Spinal cord (tissue), 10 donors: ENCODE data around the gene TMEM54. TPM values are rescaled to one million over a fixed set of nuclear protein-coding genes. Genes with fewer than 3 reads are reported as not detected.
A peak's percentile ranks its signal among the peaks of the same experiment; 100 is the strongest.

Source experiments
- DNase-seq, 6 donors: peaks; one replicate each; pipeline versions ENCODE4 v3.0.0 to v3.0.0-alpha.2; 2013 to 2015; ENCODE audit warnings: low spot score in 6 of 6, low read depth in 4 of 6
- H3K27ac ChIP-seq: one replicate; pipeline ENCODE4 v1.5.1; 2013; ENCODE audit warnings: low read depth, low read length, control low read depth
- H3K27me3 ChIP-seq: one replicate; pipeline ENCODE4 v1.6.1; 2013; ENCODE audit warnings: low read length; ENCODE audit not compliant: control insufficient read depth, insufficient read depth
- H3K36me3 ChIP-seq: one replicate; pipeline ENCODE4 v1.6.1; 2013; ENCODE audit warnings: low read length; ENCODE audit not compliant: control insufficient read depth, insufficient read depth
- H3K4me1 ChIP-seq: one replicate; pipeline ENCODE4 v1.6.1; 2013; ENCODE audit warnings: low read length; ENCODE audit not compliant: control insufficient read depth, insufficient read depth
- H3K4me3 ChIP-seq: one replicate; pipeline ENCODE4 v1.5.1; 2013; ENCODE audit warnings: low read depth, low read length, control low read depth
- H3K9me3 ChIP-seq: one replicate; pipeline ENCODE4 v1.6.1; 2013; ENCODE audit warnings: low read length; ENCODE audit not compliant: control insufficient read depth, insufficient read depth
- WGBS: methylation state at CpG from one replicate; pipeline ENCODE4 v1.1.5; 2013; ENCODE audit warnings: missing lambda C conversion rate; ENCODE audit not compliant: insufficient coverage; 5-methylcytosine and 5-hydroxymethylcytosine counted together
- polyA plus RNA-seq, 2 donors: library from polyadenylated mRNA; unstranded; fragments of 120-200 nt; gene quantifications; one replicate each; pipeline ENCODE4 v1.2.1, GENCODE V29; 2013; ENCODE audit not compliant: insufficient read length in 2 of 2
- total RNA-seq, 2 donors: library from RNA; depleted of rRNA in 1 of 2; stranded (reverse); fragments of 120-200 nt in 1 of 2; fragments of >200 nt in 1 of 2; gene quantifications; one replicate each; pipeline versions ENCODE4 v1.2.3 to v1.2.4, GENCODE V29; 2013 to 2014
- donor health status: healthy.

Gene TMEM54
- total and polyA plus RNA-seq, 4 donors, result 7.1 to 34.0 (median 21.7) TPM

DNA sequence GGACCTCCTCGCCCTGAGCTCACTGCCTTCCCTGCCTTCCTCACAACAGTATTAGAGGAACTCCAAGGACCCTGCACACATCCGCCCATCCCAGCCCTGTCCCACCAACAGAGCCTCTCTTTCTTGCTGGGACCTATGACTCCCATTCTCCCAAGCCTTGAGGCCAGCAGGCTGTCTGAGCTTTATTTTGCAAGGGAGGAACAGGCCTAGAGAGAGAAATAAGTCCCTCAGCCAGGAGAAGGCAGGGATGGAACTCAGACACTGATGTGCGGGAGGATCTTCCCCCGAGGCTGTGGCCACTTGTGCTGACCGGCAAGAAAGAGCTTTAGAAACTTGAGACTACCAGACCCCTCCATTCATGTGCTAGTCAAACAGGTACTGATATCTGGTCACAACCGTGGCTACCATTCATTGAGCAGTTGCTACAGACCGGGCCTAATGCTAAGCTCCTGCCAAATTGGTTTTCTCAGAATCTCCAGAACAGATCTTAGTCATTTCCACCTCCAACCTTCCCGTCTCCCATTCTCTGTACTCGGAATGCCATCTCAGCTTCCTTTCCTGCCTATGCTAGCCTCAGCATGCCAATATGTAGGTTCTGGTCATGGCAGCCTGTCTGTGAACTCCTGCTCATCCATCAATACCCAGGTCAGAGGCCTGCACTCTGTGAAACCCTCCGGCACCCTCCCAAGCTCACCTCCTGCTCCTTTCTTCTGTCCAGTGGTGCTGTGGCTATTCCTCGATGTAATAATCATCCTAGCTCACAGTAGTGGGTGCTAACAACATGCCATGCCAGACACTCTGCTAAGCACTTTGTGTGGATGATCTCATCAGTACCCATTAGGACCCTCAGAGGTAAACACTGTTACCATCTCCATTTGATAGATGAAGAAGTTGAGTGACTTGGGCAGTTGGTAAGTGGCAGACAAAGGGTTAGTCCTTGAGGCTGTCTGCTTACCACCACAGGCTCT is 3.8 kb downstream of the TMEM54 start:
- Histone ChIP-seq H3K27me3 (peaks cover 22% of the 10 kb centered on the region), H3K4me1 (peaks cover 43% of the 10 kb centered on the region), H3K36me3 (peaks cover 24% of the 10 kb centered on the region), H3K4me3 (no peak overlapping the region), H3K9me3 (no peaks in the 10 kb centered on the region), H3K27ac (no peak overlapping the region)
- WGBS, result 73% methylated on average over 9 of the region's 11 CpGs
- no peak for DNase-seq

DNA sequence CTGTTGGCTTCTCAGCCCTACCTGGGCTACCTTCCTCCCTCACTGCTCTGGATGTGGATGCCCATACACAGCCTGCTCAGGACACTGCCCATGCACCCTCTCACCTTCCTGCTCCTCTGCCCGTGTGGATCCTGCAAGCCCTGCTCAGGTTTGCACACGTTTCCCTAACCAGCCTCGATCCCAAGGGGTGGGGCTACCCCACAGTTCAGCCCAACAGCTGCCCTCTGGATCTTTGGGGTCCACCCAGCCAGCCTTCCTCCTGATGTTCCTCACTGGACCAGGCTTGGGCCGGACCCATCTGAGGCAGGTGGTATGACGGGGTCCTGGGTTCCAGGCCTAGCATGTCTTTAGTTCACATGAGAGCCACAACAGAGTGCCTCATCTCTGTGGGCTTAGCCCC is 4.7 kb downstream of the TMEM54 start:
- Histone ChIP-seq H3K36me3 (peaks cover 24% of the 10 kb centered on the region), H3K4me1 (peaks cover 47% of the 10 kb centered on the region), H3K27me3 (peaks cover 25% of the 10 kb centered on the region), H3K4me3 (no peak overlapping the region), H3K9me3 (no peaks in the 10 kb centered on the region), H3K27ac (no peak overlapping the region)
- 72% methylated on average over 5 of the region's 5 CpGs for WGBS
- DNase-seq, result no peak

DNA sequence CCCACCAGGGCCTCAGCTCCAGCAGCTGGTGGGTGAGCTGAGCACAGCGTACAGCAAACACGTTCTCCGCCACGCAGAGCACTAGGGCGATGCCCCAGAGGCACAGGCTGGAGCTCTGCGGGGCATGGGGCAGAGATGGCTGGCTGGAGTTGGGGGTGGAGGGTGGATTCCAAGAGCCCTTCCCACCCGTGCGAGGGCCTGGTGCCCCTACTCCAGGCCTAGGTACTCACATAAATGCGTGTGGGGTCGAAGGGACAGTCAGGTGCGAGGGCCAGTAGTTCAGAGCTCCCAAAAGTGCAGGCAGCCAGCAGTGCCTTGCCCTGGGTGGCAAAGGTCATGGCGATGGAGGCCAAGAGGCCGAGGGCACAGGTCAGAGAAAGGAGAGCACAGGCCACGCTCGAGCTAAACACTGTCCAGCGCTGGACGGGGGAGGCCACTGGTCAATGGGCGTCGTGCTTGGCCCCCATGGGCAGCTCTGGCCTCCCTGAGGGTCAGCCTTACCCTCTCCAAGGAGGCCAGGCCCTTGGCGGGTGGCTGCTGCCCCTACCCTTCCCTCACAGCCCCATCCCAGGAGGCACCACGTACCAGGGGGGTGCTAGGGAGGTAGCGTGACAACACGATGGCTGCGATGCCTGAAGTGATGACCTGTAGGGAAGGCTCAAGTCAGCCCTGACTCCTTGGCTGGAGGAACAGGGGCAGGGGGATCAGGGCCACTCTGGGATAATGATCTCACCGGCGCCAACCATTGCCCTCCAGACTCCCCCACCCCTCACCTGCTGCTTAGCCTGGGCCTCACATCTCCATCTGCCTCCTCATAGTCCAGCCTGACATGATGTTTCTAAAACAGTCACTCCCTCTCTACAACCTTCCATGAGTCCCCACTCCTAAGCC is 5.6 kb downstream of the TMEM54 start:
- H3K4me3 ChIP-seq, result no peak overlapping the region
- no peaks in the 10 kb centered on the region for H3K9me3 ChIP-seq
- DNase-seq, result no peak
- 88% methylated on average over 21 of the region's 26 CpGs for WGBS
- peaks cover 22% of the 10 kb centered on the region for H3K27me3 ChIP-seq
- peaks cover 41% of the 10 kb centered on the region for H3K4me1 ChIP-seq
- peaks cover 30% of the 10 kb centered on the region for H3K36me3 ChIP-seq
- H3K27ac ChIP-seq, result no peak overlapping the region

DNA sequence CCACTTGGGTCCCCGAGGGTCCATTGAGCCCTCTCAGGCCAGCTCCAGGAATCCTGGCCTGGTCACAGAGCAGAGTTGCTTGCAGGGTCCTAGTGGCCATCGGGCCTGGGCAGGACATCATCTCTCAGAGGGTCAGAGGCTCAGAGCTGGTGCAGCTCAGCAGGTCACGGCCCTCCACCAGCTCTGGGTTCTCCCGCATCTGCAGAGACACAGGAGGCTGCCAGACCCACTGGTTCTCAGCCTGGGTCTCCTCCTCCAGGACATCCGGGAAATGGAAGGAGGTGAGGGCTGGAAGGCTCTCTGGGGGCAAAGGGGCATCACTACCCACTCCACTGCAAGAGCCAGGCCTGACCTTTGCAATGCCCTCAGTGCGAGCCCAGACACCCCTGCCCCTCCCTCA is 6.5 kb downstream of the TMEM54 start:
- Histone ChIP-seq H3K4me1 (peaks cover 37% of the 10 kb centered on the region), H3K27me3 (peaks cover 15% of the 10 kb centered on the region), H3K27ac (no peak overlapping the region), H3K4me3 (no peak overlapping the region), H3K36me3 (peaks cover 30% of the 10 kb centered on the region), H3K9me3 (no peaks in the 10 kb centered on the region)
- no peak for DNase-seq
- WGBS, result 65% methylated on average over 5 of the region's 6 CpGs

DNA sequence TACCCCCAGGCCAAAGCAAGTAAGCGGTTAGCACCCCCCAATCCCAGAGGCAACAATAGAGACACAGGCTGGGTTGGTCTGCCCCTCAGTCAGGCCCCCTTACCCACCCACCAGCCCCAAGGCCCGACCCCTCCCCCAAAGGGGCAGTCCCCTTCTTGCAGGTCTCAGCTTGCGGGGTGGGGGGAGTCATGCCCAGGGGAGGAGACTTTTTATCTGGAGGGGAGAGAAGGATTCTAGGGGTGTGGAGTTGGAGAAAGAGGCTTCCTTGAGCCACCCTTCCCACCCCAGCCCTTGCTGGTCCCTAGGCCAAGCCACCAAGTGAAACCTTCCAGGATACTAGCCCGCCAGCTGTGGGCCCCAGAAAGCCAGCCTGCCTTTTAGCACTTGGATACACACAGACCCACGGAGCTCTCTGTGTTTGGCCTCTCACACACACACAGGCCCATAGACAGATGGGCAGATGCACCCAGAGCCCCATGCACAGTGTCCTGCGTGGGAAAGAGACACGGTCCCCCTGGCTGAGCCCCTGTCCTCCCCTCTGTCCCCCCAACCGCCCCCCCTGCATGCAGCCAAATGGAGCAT is 7.1 kb downstream of the TMEM54 start:
- DNase-seq, result peak in 1 of 6 donors; percentile 46
- Histone ChIP-seq H3K27ac (peak overlapping the region; percentile 49), H3K27me3 (peaks cover 15% of the 10 kb centered on the region)

DNA sequence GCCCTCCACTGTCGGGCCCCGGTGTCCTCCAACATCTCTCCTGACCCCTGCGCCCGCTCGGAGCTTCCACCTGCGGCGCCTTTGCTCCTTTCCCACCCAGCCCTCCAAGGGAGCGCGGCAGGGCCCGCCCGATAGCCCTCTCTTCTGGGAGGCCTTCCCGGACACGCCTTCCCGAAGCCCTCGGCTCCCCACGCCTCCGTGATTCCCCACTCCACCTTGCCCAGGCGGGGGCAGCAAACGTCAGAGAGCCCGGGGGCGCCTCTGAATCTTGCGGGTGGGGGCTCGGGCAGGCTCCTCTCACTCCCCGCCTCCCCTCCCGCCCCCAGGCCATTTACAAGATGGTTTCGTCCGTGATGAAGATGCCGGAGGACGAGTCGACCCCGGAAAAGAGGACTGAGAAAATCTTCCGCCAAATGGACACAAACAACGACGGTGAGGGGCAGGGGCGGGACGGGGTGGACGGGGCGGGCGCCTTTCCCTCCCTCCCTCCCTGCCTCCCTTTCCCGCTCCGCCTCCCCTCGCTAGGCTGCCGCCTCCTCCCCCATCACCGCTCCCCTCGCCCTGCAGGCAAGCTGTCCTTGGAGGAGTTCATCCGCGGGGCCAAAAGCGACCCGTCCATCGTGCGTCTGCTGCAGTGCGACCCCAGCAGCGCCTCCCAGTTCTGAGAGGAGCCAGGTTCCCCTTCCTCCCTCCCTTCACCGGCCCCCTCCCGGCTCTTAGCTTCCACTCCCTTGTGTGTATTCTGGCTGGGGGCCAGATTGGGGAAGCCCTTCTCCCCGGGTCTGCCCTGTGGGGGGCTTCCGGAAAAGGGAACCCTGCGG is 7.8 kb downstream of the TMEM54 start:
- no peaks in the 10 kb centered on the region for H3K9me3 ChIP-seq
- WGBS, result under 1% methylated on average over 53 of the region's 58 CpGs
- peak overlapping the region; percentile 69 for H3K27ac ChIP-seq
- peaks cover 15% of the 10 kb centered on the region for H3K27me3 ChIP-seq
- peak overlapping the region; percentile 63 for H3K4me3 ChIP-seq
- H3K36me3 ChIP-seq, result peaks cover 37% of the 10 kb centered on the region
- DNase-seq, result peak in 2 of 6 donors; percentile 80 to 89
- H3K4me1 ChIP-seq, result peaks cover 37% of the 10 kb centered on the region

More for the DNA sequence above, 7.1 kb downstream of the TMEM54 start:
- peaks cover 37% of the 10 kb centered on the region for H3K4me1 ChIP-seq
- peak overlapping the region; percentile 63 for H3K4me3 ChIP-seq
- H3K36me3 ChIP-seq, result peaks cover 31% of the 10 kb centered on the region
- no peaks in the 10 kb centered on the region for H3K9me3 ChIP-seq
- WGBS, result 46% methylated on average over 3 of the region's 8 CpGs

DNA sequence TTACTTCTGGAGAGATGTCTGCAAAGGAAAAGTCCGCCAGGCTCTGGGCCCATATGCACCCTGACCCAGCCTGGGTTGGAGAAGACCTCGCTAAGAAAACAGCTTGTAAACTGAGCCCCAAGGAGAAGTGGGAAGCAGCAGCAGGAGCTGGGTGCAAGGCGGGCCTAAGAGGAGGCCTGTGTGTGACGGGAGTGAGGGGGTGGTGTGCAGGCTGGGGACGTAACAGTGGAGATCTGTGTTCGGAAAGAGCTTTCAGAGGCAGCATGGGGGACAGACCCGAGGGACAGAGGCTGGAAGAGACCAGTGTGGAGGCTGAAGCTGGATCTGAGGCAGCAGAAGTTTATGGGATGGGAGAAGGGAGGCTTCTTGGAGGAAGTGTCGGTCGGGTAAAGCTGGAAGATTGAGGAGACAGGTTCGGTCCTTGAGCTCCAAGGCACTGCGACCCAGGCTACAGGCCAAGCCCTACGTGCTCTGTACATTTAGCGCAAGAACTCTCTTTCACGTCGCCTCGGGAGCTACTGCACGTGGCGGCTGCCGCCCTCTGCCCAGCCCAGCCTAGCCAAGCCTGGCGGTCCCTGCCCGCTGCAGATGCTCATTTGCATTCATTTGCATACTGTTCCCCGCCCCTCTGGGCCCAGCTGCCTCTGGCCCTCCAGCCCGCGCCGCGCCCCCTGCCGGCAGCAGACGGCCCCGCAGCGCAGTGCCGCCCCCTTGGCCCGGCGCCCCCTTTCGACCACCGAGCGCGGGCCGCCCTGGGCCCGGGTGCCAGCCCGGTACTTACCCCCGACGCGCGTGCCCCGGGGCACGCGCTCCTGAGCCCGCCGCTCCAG is 8.6 kb downstream of the TMEM54 start:
- Histone ChIP-seq H3K27me3 (peaks cover 17% of the 10 kb centered on the region), H3K27ac (no peak overlapping the region), H3K36me3 (peaks cover 30% of the 10 kb centered on the region), H3K4me1 (peaks cover 39% of the 10 kb centered on the region), H3K4me3 (peak overlapping the region; percentile 63), H3K9me3 (no peaks in the 10 kb centered on the region)
- 13% methylated on average over 49 of the region's 49 CpGs for WGBS
- peak in 2 of 6 donors; percentile 92 to 93 for DNase-seq

DNA sequence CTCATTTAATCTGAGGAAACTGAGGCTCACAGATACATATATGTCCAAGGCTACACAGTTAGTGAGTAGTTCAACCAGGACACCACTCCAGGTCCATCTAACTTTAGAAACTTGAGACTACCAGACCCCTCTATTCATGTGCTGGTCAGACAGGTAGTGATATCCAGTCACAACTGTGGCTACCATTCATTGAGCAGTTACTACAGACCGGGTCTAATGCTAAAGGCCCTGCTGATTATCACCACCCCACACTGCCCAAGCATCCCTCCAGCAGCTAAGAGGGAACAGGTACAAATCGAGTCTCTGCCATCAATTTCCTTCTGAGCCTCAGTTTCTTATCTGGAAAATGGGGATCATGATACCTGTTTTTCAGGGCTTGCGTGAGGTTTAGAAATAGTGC is 9.6 kb downstream of the TMEM54 start:
- no peak for DNase-seq
- Histone ChIP-seq H3K27ac (no peak overlapping the region), H3K9me3 (no peaks in the 10 kb centered on the region), H3K4me3 (no peak overlapping the region), H3K27me3 (peaks cover 26% of the 10 kb centered on the region), H3K4me1 (peaks cover 49% of the 10 kb centered on the region), H3K36me3 (peaks cover 30% of the 10 kb centered on the region)
- WGBS, result 90% methylated on average over 3 of the region's 3 CpGs
